BJ (cell line): ENCODE measurements around the gene MRPL34. TPM values are rescaled to one million over a fixed set of nuclear protein-coding genes. Genes with fewer than 3 reads are reported as not detected.

Experiments used
- CTCF ChIA-PET: fragments of 350-600 bp; formaldehyde crosslinking; extraction: SDS; loops from one replicate; lab custom pipeline; 2021; ENCODE audit warnings: antibody characterized with exemption, inconsistent platforms; lab: Yijun Ruan, JAX
- POLR2A ChIA-PET: fragments of 300-600 bp; sonication (Branson Sonifier 250); formaldehyde crosslinking; extraction: SDS; loops from one replicate; lab custom pipeline; 2021; ENCODE audit warnings: antibody characterized with exemption; lab: Charles Lee
- DNase-seq: peaks from one replicate; pipeline ENCODE4 v3.0.0-alpha.2; 2011; ENCODE audit warnings: low read depth
- H3K27me3 ChIP-seq: 2 replicates; pipeline ENCODE4 v1.6.0; 2011; ENCODE audit warnings: low read length; ENCODE audit not compliant: control insufficient read depth, insufficient read depth
- H3K36me3 ChIP-seq: 2 replicates; pipeline ENCODE4 v1.5.1; 2011; ENCODE audit warnings: low read length; ENCODE audit not compliant: control insufficient read depth, insufficient read depth
- H3K4me3 ChIP-seq: 2 replicates; pipeline ENCODE4 v1.5.1; 2011; ENCODE audit warnings: low read depth, mild to moderate bottlenecking, control low read depth, low read length
- polyA plus RNA-seq: library from polyadenylated mRNA; depleted of rRNA; stranded (reverse); fragments of >200 nt; gene quantifications from 2 replicates; pipeline ENCODE4 v1.2.3, GENCODE V29; 2011
- TF ChIP-seq, protein P1 (sequence below): IDR thresholded peaks from 2 replicates; pipeline ENCODE4 v1.5.1; 2011; ENCODE audit warnings: low read depth, mild to moderate bottlenecking, control low read depth, inconsistent platforms, low read length, moderate library complexity; ENCODE audit not compliant: insufficient read depth

The MRPL34 gene
- polyA plus RNA-seq, 1 experiment = 19.9 TPM

DNA sequence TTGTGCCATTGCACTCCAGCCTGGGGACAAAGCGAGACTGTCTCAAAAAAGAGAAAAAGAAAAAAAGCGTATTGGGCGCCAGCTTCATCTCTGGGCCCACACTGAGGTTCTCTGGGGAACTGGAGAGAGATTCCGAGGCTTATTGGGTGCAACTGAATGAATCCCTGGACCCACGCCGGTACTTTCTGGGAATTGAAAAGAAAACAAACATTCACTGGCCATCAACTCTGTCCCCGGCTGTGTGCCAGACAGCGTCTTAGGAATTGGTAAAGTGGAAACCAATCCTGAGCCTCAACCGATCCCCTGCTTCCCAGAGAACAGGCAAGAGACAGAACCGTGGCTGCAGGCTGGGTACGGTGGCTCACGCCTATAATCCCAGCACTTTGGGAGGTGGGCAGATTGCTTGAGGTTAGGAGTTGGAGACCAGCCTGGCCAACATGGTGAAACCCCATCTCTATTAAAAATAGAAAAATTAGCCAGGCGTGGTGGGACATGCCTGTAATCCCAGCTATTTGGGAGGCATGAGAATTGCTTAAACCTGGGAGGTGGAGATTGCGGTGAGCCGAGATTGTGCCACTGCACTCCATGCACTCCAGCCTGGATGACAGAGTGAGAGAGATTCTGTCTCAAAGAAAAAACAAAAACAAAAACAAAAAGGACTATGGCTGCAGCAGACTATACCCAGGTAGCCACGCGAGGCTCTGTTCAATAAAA is 20.4 kb downstream of the MRPL34 start:
- ChIA-PET CTCF (interaction anchor here (0.9 to 2.2 kb wide), 2 partner anchors 21 kb away, joined by 3 to 7 read pairs; partner anchors contain the start of gene MRPL34), POLR2A (no interaction called here)
- Histone ChIP-seq H3K36me3 (peaks cover 7% of the 10 kb centered on the region), H3K4me3 (no peak overlapping the region), H3K27me3 (no peaks in the 10 kb centered on the region)
- TF ChIP-seq, protein P1, sequence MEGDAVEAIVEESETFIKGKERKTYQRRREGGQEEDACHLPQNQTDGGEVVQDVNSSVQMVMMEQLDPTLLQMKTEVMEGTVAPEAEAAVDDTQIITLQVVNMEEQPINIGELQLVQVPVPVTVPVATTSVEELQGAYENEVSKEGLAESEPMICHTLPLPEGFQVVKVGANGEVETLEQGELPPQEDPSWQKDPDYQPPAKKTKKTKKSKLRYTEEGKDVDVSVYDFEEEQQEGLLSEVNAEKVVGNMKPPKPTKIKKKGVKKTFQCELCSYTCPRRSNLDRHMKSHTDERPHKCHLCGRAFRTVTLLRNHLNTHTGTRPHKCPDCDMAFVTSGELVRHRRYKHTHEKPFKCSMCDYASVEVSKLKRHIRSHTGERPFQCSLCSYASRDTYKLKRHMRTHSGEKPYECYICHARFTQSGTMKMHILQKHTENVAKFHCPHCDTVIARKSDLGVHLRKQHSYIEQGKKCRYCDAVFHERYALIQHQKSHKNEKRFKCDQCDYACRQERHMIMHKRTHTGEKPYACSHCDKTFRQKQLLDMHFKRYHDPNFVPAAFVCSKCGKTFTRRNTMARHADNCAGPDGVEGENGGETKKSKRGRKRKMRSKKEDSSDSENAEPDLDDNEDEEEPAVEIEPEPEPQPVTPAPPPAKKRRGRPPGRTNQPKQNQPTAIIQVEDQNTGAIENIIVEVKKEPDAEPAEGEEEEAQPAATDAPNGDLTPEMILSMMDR = no peak
- no peak for DNase-seq

DNA sequence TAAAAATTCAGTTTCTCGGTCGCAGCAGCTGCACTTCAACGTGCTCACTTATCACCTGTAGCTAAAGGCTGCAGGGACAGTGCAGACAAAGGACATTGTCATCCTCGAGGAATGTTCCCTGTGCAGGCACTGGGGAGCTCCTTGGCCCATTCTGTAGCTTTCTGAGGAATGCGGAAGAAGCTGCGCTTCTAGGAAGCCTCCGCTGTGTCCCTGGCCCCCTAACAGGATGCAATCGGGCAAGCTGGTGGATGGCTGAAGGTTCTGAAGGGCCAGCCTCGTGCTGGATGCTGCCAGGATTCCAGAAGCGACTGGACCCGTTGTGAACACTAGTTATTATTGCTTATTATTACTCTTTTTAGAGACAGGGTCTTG is 20.9 kb downstream of the MRPL34 start:
- Histone ChIP-seq H3K4me3 (no peak overlapping the region), H3K36me3 (peaks cover 5% of the 10 kb centered on the region), H3K27me3 (no peaks in the 10 kb centered on the region)
- no peak for DNase-seq
- TF ChIP-seq, protein P1 = no peak
- CTCF ChIA-PET = interaction anchor here (0.9 to 2.2 kb wide), 2 partner anchors 21 to 22 kb away, joined by 3 to 7 read pairs; partner anchors contain the start of gene MRPL34
- POLR2A ChIA-PET = no interaction called here

DNA sequence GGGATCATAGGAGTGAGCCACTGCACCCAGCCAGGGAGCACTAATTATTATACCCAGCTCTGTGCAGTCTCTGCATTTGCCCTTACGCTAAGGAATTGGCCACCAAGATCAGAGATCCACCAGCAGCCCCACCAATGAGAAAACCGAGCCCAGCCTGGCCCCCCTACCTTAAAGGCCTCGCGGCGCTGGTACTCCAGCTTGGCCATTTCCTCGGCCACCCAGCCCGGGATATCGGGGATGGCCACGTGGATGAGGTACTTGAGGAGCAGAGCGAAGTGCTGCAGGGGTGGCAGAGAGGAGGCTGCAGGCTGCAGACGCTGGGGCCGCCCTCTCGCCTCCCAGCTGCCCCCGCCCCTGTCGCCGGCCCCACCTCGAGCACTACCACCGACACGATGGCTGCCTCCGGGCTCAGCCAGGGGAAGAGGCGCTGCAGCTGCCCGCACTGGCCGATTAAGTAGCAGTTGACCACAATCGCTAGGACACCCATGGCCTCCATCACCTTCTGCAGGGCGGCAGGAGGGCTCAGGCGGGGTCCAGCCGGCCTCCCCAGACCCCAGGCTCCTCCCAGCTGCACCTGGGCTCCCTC is 21.5 kb downstream of the MRPL34 start:
- Histone ChIP-seq H3K4me3 (no peak overlapping the region), H3K27me3 (no peaks in the 10 kb centered on the region), H3K36me3 (no peaks in the 10 kb centered on the region; the same call in 1 of the 2 replicates)
- CTCF ChIA-PET = interaction anchor here (0.9 to 2.2 kb wide), 2 partner anchors 20 to 22 kb away, joined by 3 to 7 read pairs; partner anchors contain the start of gene MRPL34
- POLR2A ChIA-PET = no interaction called here
- no peak for DNase-seq
- TF ChIP-seq, protein P1 = no peak

DNA sequence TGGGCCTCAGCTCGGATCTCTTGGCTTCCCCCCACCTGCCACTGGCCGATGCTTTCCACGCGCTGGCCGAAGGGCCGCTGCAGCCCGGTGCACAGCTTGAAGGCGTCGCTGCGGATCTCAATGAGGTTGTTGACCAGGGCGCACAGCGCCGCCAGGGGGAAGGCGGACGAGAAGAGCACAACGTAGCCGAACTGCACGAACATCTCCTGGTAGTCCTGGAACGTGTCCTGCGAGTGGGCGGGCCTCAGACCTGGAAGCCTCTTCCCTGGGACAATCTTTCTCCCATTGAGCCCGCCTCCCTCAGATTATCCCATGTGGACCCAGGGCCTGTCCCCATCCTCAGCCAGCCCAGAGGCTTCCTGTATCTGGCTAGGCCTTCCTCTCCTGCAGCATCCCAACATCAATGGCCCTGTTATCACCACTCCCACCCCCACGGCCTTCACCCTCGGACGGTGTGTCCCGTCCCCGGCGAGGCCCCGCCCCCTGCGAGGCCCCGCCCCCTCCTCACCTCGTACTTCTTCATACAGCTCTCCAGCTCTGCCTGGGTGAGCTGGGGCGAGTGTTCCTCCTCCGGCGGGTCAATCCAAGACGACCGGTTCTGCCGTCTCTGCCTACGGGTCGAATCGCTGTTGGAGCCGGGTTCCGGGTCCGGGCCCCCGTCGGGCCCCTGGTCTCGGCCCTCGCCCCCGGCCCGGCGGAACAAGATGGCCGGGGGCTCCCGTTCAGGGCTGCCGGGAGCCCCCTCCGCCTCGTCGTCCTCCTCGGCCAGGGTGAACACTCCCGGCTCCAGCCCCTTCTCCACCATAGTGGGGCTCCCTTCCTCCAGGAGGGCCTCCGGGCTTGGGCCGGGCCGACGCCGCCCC is 22.2 kb downstream of the MRPL34 start:
- CTCF ChIA-PET = interaction anchor here (2.2 kb wide), 1 partner anchor 23 kb away, joined by 7 read pairs; the partner anchor contains the start of gene MRPL34
- Histone ChIP-seq H3K4me3 (no peak overlapping the region), H3K36me3 (no peaks in the 10 kb centered on the region; the same call in 1 of the 2 replicates), H3K27me3 (no peaks in the 10 kb centered on the region)
- TF ChIP-seq, protein P1 = no peak
- no peak for DNase-seq
- POLR2A ChIA-PET = no interaction called here
